Hepatocyte (in vitro differentiated cells): ENCODE data around the gene SPO11.

ENCODE experiments used
- EZH2 ChIP-seq: fragments of 200-600 bp; sonication (generic); IDR thresholded peaks from 2 replicates; pipeline ENCODE4 v1.6.1; 2016; ENCODE audit warnings: antibody characterized with exemption, mild to moderate bottlenecking, borderline replicate concordance
- EZH2phosphoT487 ChIP-seq: fragments of 200-600 bp; sonication (generic); IDR thresholded peaks from one replicate; pipeline ENCODE4 v1.6.1; 2018; ENCODE audit warnings: antibody characterized with exemption, mild to moderate bottlenecking, low read depth, moderate library complexity; ENCODE audit not compliant: unreplicated experiment, severe bottlenecking
- TF ChIP-seq, protein P1 (sequence below): fragments of 200-600 bp; sonication (generic); IDR thresholded peaks from 2 replicates; pipeline ENCODE4 v1.5.1; 2016; ENCODE audit warnings: antibody characterized with exemption, mild to moderate bottlenecking; ENCODE audit not compliant: poor library complexity

DNA sequence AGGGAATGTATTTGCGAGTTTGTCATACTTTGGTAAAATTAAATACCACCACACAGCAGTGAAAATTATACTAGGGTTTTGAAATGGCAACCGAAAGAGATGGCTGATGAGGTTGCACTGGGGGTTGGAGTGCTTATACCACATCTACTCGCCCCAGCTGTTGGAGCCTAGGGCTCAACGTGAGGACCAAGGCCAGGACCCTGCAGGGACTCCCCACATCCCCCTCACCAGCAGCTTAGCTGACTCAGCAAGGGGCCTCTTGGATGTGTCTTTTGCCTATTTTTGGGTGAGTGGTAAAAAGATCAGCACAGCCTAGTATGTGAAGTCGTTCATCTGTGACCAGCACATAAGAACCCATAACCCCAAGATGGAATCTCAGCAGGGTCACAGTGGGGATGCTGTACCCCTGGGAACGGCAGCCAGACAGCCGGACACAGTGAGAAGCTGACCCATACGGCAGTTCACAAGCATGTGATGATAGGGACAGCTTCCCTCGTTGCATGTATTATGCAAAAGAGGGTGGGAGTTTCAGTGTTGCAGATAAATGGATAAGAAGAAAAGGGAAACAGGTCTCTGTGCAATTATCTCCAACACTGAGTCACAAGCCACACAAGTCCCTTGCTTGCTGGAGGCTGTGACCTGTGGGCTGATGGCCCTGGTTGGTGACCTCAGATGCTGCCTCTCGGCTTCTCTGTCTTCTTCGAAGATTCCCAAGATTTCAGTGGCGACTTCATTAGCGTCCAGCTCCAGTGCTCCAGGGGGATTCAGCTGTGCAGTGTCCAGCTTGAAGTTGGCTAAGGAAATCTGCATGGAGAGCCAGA is 20.9 kb upstream of the SPO11 start:
- TF ChIP-seq, protein P1, sequence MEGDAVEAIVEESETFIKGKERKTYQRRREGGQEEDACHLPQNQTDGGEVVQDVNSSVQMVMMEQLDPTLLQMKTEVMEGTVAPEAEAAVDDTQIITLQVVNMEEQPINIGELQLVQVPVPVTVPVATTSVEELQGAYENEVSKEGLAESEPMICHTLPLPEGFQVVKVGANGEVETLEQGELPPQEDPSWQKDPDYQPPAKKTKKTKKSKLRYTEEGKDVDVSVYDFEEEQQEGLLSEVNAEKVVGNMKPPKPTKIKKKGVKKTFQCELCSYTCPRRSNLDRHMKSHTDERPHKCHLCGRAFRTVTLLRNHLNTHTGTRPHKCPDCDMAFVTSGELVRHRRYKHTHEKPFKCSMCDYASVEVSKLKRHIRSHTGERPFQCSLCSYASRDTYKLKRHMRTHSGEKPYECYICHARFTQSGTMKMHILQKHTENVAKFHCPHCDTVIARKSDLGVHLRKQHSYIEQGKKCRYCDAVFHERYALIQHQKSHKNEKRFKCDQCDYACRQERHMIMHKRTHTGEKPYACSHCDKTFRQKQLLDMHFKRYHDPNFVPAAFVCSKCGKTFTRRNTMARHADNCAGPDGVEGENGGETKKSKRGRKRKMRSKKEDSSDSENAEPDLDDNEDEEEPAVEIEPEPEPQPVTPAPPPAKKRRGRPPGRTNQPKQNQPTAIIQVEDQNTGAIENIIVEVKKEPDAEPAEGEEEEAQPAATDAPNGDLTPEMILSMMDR, result no peak
- TF ChIP-seq EZH2phosphoT487 (no peak), EZH2 (no peak)
